Muscle layer of colon (tissue), 2 donors: ENCODE results near the gene COG5.

ENCODE experiments used
- H3K27ac ChIP-seq: one replicate; pipeline ENCODE4 v1.7.0; 2013; ENCODE audit warnings: low read depth, mild to moderate bottlenecking, low read length, moderate library complexity
- H3K27me3 ChIP-seq, 2 donors: one replicate each; pipeline ENCODE4 v1.7.0; 2013; ENCODE audit warnings: low read length in 2 of 2, mild to moderate bottlenecking in 2 of 2; ENCODE audit not compliant: insufficient read depth in 2 of 2, control insufficient read depth in 1 of 2
- H3K36me3 ChIP-seq: one replicate; pipeline ENCODE4 v1.7.0; 2013; ENCODE audit warnings: mild to moderate bottlenecking, low read length; ENCODE audit not compliant: insufficient read depth
- H3K4me1 ChIP-seq: one replicate; pipeline ENCODE4 v1.7.0; 2013; ENCODE audit warnings: mild to moderate bottlenecking, low read length; ENCODE audit not compliant: insufficient read depth
- H3K4me3 ChIP-seq, 2 donors: one replicate each; pipeline ENCODE4 v1.7.0; 2013; ENCODE audit warnings: low read length in 2 of 2, low read depth in 1 of 2, mild to moderate bottlenecking in 1 of 2, moderate library complexity in 1 of 2
- H3K9ac ChIP-seq: one replicate; pipeline ENCODE4 v1.7.0; 2013; ENCODE audit warnings: low read length
- H3K9me3 ChIP-seq: one replicate; pipeline ENCODE4 v1.7.0; 2013; ENCODE audit warnings: mild to moderate bottlenecking, low read length
- donor health status: abdominal sarcoma.
- donor health status: Adenocarcinoma of cecum.

Gene COG5

DNA sequence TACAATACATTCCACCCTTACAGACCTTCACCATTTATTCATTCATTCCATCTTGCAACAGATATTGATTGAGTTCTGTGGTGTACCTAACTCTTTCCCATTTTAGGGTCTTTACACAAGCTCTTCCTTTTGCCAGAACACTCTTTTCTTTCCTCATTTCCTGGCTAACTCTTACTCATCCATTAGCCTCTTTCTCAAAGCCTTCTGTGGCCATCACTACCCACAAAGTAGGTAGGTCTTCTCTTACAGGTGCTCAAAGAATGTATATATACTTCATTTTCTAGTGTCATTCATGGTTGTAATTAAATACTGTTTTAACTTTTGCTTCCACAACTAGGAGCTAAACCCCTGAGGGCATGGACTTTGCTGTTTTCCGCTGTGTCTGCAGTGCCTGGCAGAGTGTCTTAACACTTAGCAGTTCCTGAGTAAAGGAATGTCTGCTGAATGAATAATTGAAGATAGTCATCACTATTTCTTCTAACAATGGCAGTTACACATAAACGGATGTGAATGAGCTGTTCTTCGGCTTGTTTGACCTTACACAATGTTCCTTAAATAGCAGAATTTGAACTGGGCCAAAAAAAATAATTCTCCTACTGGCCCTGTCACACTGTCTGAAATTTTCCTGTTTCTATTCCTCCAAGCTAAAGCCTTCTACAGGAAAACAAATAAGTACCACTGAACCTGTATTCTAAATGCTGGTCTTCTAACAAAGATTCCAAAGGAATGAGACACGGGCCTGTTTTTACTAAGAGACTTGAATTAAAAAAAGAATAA is 31.4 kb upstream of the COG5 start:
- Histone ChIP-seq H3K27me3 (no peaks in the 10 kb centered on the region), H3K36me3 (peaks cover 8% of the 10 kb centered on the region), H3K27ac (no peak overlapping the region), H3K9ac (no peak overlapping the region), H3K4me3 (no peak overlapping the region), H3K4me1 (peaks cover 38% of the 10 kb centered on the region), H3K9me3 (no peaks in the 10 kb centered on the region)

DNA sequence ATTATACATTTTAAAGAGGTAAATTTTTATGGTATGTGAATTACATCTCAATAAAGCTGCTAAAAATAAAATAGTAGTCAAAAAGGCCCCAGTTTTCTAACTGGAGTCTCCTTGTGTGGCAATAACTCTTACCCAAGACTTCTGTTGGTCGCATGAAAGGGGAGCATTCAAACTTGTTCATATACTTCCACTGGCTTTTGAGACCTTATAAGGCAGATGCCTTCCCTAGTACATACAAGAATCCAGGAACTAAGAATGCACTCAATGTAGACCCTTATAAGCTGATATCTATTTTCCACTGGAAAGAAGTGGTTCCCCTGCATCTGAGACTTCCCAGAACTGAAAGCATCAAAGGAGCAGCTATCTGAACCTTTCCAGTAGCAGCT is 29.3 kb upstream of the COG5 start:
- Histone ChIP-seq H3K4me3 (no peak overlapping the region), H3K4me1 (peaks cover 39% of the 10 kb centered on the region), H3K27me3 (no peaks in the 10 kb centered on the region), H3K9me3 (no peaks in the 10 kb centered on the region), H3K36me3 (peaks cover 4% of the 10 kb centered on the region), H3K27ac (no peak overlapping the region), H3K9ac (no peak overlapping the region)

DNA sequence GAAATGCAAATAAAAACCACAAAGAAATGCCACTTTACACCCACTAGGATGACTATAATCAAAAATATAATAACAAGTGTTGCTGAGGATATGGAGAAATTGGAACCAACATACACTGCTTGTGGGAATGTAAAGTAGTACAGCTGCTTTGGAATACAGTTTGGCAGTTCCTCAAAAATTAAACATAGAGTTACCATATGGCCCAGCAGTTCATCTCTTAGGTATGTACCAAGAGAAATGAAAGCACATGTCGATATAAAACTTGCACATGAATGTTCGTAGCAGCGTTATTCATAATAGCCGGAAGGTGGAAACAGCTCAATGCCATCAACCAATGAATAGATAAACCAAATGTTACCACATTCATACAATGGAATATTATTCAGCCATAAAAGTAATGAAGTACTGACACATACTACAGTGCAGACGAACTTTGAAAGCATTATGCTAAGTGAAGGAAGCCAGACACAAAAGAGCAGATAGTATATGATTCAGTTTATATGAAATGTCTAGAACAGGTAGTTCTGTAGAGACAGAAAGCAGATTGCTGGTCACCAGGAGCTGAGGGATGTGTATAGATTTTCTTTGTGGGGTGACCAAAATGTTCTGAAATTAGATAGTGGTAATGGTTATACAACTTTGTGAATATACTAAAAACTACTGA is 28.8 kb upstream of the COG5 start:
- Histone ChIP-seq H3K9ac (no peak overlapping the region), H3K36me3 (peaks cover 4% of the 10 kb centered on the region), H3K4me1 (peaks cover 39% of the 10 kb centered on the region), H3K9me3 (no peaks in the 10 kb centered on the region), H3K27ac (peak overlapping the region; percentile 8), H3K4me3 (no peak overlapping the region), H3K27me3 (no peaks in the 10 kb centered on the region)

GRCh38 chr7:107591421-107591820 is 27.7 kb upstream of the COG5 start:
- H3K27ac ChIP-seq: no peak overlapping the region

GRCh38 chr7:107588529-107589130 is 24.9 kb upstream of the COG5 start:
- Histone ChIP-seq H3K27ac (no peak overlapping the region), H3K9me3 (no peaks in the 10 kb centered on the region), H3K9ac (no peak overlapping the region), H3K4me3 (no peak overlapping the region), H3K36me3 (peaks cover 10% of the 10 kb centered on the region), H3K27me3 (no peaks in the 10 kb centered on the region), H3K4me1 (peaks cover 30% of the 10 kb centered on the region)

More at GRCh38 chr7:107591421-107591820, 27.7 kb upstream of the COG5 start:
- Histone ChIP-seq H3K9ac (no peak overlapping the region), H3K27me3 (no peaks in the 10 kb centered on the region), H3K9me3 (no peaks in the 10 kb centered on the region), H3K4me1 (peaks cover 39% of the 10 kb centered on the region), H3K36me3 (peaks cover 4% of the 10 kb centered on the region), H3K4me3 (no peak overlapping the region)

DNA sequence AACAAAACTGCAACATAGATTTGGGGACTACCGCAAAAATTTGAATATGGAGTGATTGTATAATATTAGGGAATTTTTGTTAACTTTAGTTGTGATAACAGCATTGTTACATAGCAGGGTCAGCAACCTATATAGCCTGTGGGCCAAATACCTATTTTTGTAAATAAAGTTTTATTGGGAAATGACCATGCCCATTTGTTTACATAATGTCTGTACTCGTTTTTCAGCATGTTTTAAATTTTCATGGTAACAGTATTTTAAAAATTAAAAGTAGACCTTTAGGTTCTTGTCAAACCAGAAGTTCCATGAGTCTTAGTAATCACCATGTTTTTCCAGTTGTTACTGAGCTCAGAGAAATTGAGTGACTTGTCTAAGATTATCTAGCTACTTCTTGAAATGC is 21.0 kb upstream of the COG5 start:
- H3K36me3 ChIP-seq: peaks cover 10% of the 10 kb centered on the region
- no peak overlapping the region for H3K4me3 ChIP-seq
- no peaks in the 10 kb centered on the region for H3K27me3 ChIP-seq
- H3K4me1 ChIP-seq: peaks cover 13% of the 10 kb centered on the region
- H3K27ac ChIP-seq: no peak overlapping the region
- H3K9ac ChIP-seq: no peak overlapping the region
- no peaks in the 10 kb centered on the region for H3K9me3 ChIP-seq

DNA sequence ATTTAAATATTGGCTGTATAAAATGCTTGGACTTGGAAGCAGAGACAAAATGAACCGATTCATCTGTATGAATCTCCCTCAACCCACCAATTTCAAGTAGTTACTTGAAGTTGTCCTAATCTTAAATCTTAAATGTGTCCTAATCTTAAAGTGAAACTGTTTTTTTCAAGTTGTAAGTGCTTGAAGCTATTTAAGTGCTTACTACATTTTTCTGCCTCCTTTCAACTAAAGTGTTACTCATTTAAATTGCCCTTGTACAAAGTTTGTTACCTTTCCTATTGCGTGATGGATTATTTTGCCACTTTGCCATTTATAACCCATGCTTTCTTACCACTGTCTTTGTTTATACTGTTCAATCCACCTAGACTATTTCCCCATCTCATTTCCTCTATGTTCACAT is 19.2 kb upstream of the COG5 start:
- Histone ChIP-seq H3K27me3 (no peaks in the 10 kb centered on the region), H3K9me3 (no peaks in the 10 kb centered on the region), H3K27ac (no peak overlapping the region), H3K36me3 (peaks cover 10% of the 10 kb centered on the region), H3K4me3 (no peak overlapping the region), H3K9ac (no peak overlapping the region), H3K4me1 (peaks cover 13% of the 10 kb centered on the region)

- H3K9ac ChIP-seq: peak overlapping the region; percentile 27
- peak overlapping the region; percentile 51 for H3K27ac ChIP-seq
- peaks cover 13% of the 10 kb centered on the region for H3K4me1 ChIP-seq
- peaks cover 10% of the 10 kb centered on the region for H3K36me3 ChIP-seq
- H3K9me3 ChIP-seq: no peaks in the 10 kb centered on the region
- no peaks in the 10 kb centered on the region for H3K27me3 ChIP-seq
- H3K4me3 ChIP-seq: peak overlapping the region in 1 of 2 donors; percentile 93
These were observed 17.8 kb upstream of the COG5 start for GRCh38 chr7:107581387-107582013.

DNA sequence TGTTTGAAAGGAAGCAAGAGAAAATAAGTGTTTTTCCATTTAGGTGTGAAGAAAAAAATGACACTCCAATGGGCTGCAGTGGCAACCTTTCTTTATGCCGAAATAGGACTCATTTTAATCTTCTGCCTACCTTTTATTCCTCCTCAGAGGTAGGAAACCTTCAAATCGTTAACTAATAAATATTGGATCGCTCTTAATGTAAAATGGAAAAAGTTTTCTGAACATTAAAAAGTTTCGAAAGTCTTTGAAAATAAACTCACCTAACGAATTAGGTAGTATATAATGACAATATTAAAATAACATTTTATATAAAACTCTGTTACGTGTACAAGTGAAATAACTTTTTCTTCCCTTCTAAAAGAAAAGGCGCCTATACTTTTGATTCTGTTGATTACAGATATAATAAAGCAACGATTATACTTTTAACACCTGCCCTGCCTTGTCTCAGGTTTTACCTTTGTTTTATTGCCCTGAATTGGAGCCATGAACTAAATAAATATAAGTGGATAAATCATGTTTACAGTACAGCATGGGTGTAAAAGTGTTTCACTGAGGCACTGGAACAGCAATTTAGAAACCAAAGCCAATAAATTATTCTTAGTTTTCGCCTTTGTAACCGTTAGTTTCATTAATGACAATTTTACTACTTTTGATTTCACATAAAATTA is 17.1 kb upstream of the COG5 start:
- H3K36me3 ChIP-seq: peaks cover 10% of the 10 kb centered on the region

DNA sequence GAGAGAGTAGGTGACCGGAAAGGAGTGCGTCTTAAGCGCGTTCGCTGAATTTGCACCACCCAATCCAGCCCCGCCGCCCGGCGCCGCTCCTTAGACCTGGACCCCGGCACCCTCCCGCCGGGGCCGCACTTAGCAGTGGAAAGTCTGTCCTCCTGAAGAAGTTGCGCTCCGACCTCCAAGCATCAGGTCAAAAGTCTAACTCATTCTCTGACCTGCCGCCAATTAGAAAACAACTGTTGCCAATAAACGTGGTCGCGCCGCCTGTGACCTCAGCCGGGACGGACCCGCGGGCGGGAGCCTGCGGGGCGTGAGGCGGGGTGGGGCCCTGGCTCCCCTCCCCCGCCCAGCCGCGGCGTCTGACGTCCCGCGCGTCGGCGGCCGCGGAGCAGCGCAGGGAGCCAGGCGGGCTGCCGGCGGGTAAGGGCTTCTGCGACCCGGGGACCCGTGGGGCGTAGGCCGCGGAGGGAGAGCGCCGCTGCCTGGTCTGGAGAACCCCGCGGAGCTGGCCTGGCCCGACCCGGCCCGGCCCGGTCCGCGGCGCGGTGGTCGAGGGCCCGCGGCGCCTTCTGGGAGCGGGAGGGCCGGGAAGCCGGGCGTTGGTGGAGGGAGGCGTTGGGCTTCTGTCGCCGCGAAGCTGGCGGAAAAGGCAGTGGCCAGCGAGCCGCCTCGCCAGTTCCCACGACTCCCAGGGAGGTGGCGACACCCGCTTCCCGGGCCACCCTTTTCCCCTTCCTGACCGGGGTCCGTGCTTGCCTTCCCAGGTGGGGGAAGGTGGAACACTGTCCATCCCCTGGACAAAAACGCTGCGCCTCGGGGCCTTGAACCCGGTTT is 16.4 kb upstream of the COG5 start, which contains the start of gene BCAP29:
BCAP29 (plus strand) TSS at position 362 of the 831 bp plus-strand sequence. CDS start 527 bp downstream, outside the sequence.
- H3K27ac ChIP-seq: peak within 1 kb of the TSS; percentile 98
- no peaks in the 10 kb centered on the region for H3K9me3 ChIP-seq
- peaks cover 13% of the 10 kb centered on the region for H3K4me1 ChIP-seq
- peak within 1 kb of the TSS; percentile 93 for H3K4me3 ChIP-seq
- no peaks in the 10 kb centered on the region for H3K27me3 ChIP-seq
- H3K36me3 ChIP-seq: peaks cover 10% of the 10 kb centered on the region
- H3K9ac ChIP-seq: peak within 1 kb of the TSS; percentile 69

More for the DNA sequence above, 17.1 kb upstream of the COG5 start:
- no peaks in the 10 kb centered on the region for H3K9me3 ChIP-seq
- H3K9ac ChIP-seq: peak overlapping the region; percentile 69
- no peaks in the 10 kb centered on the region for H3K27me3 ChIP-seq
- H3K27ac ChIP-seq: peak overlapping the region; percentile 98
- peak overlapping the region; percentile 93 for H3K4me3 ChIP-seq
- peaks cover 13% of the 10 kb centered on the region for H3K4me1 ChIP-seq
